HK-2 (cell line): ENCODE measurements around the gene SYNDIG1.

Source experiments
- DNase-seq: peaks from one replicate; pipeline ENCODE4 v3.0.0-alpha.2; 2018; ENCODE audit not compliant: unreplicated experiment

Gene SYNDIG1

GRCh38 chr20:24469116-24469893, at the start of gene SYNDIG1:
Gene SYNDIG1, plus strand, starts transcription at chr20:24469629. Its CDS starts 73,469 bp downstream, at chr20:24543098.
- DNase-seq = no peak

GRCh38 chr20:24419786-24420185, 49.6 kb upstream of the SYNDIG1 start:
- no peak for DNase-seq

GRCh38 chr20:24420567-24420966, 48.9 kb upstream of the SYNDIG1 start:
- DNase-seq = no peak

- no peak for DNase-seq
Observed at GRCh38 chr20:24421071-24421470, 48.4 kb upstream of the SYNDIG1 start.

- no peak for DNase-seq
Observed at GRCh38 chr20:24422091-24422760, 47.2 kb upstream of the SYNDIG1 start.

- DNase-seq = no peak
Observed at GRCh38 chr20:24423390-24424313, 45.8 kb upstream of the SYNDIG1 start.

- DNase-seq = no peak
Observed at GRCh38 chr20:24425523-24426135, 43.8 kb upstream of the SYNDIG1 start.

- no peak for DNase-seq
Observed at GRCh38 chr20:24431279-24432045, 38.0 kb upstream of the SYNDIG1 start.

- DNase-seq = no peak
Observed at GRCh38 chr20:24432046-24432442, 37.4 kb upstream of the SYNDIG1 start.

GRCh38 chr20:24436160-24436559, 33.3 kb upstream of the SYNDIG1 start:
- no peak for DNase-seq

- no peak for DNase-seq
Observed at GRCh38 chr20:24437196-24438082, 32.0 kb upstream of the SYNDIG1 start.

- no peak for DNase-seq
Observed at GRCh38 chr20:24438331-24438730, 31.1 kb upstream of the SYNDIG1 start.

GRCh38 chr20:24439737-24440387, 29.6 kb upstream of the SYNDIG1 start:
- DNase-seq = no peak

GRCh38 chr20:24441661-24442060, 27.8 kb upstream of the SYNDIG1 start:
- DNase-seq = no peak

GRCh38 chr20:24442909-24443308, 26.5 kb upstream of the SYNDIG1 start:
- no peak for DNase-seq

GRCh38 chr20:24443436-24443835, 26.0 kb upstream of the SYNDIG1 start:
- DNase-seq = no peak

GRCh38 chr20:24444526-24445190, 24.8 kb upstream of the SYNDIG1 start:
- DNase-seq = no peak

- no peak for DNase-seq
Observed at GRCh38 chr20:24445510-24446170, 23.8 kb upstream of the SYNDIG1 start.
